HG03520 (cell line): ENCODE data around the gene ADIPOR2.
"Not testable (repeated sequence)": the region's sequence is repeated elsewhere in the genome, so short reads cannot be mapped to it uniquely, and the experiment has no call there.

Experiments
- ATAC-seq: cut with Tn5 transposase; IDR thresholded peaks from one replicate; pipeline ENCODE4 v1.9.1; 2021; ENCODE audit warnings: mild to moderate bottlenecking, moderate library complexity; ENCODE audit not compliant: unreplicated experiment

Gene ADIPOR2

GRCh38 chr12:1702713-1703112 lies 11.8 kb downstream of the ADIPOR2 start:
- ATAC-seq: no peak

DNA sequence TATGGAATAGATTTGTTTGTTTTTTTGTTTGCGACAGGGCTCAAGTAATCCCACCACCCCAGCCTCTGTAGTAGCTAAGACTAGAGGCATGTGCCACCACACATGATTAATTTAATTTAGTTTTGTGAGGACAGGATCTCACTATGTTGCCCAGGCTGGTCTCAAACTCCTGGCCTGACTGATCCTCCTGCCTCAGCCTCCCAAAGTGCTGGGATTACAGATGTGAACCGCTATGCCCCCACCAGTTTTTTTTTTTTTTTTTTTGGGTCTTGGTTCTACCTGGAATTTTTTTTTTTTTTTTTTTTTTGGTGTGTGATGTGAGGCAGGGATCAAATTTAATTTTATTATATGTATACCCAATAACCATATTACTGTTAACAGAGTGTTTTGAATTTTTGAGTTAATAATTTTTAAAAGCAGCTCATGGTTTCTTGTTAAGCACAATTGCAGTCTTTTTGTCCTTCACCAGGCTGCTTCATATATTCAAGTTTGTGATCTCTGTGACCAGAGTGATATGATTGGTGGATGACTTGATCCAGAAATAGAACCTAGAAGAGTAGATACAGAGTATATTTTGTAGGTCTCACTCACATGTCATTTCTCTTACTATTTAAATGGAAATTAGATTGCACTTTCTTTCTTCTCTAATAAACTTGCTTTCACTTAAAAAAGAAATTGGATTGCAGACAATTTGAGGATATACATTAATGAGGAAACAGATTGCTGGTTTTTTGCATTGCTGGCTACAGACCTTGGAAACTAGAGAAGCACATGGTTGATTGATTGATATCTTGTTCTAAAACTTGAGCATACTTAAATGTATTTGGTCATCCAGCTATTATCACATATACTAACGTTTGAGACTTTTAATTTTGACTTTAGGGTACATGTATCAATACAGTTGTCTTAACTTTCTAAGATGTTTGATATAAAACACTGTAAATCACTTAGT lies 13.2 kb downstream of the ADIPOR2 start:
- ATAC-seq: no peak

- ATAC-seq: no peak
These were observed 15.1 kb downstream of the ADIPOR2 start for GRCh38 chr12:1705774-1706631.

- no peak for ATAC-seq
These were observed 15.7 kb downstream of the ADIPOR2 start for GRCh38 chr12:1706632-1706980.

DNA sequence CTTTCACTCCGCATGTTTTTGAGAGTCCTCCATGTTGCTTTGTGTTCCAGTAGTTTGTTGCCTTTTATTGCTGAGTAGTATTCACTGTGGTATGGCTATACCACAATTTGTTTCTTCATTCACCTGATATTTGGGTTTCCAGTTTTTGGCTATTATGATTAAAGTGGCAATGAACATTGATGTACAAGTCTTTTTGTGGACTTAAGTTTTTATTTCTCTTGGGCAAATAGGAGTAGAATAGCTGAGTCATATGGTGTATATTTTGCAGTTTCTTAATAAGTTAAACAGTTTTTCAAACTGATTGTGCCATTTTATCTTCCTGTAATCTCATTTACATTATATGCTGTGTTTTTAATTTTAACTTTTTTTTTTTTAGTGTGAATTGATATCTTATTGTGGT lies 16.2 kb downstream of the ADIPOR2 start:
- ATAC-seq: no peak

GRCh38 chr12:1709968-1710367 lies 19.1 kb downstream of the ADIPOR2 start:
- not testable (repeated sequence) for ATAC-seq

- not testable (repeated sequence) for ATAC-seq
These were observed 20.0 kb downstream of the ADIPOR2 start for GRCh38 chr12:1710870-1711269.

GRCh38 chr12:1711536-1712211 lies 20.8 kb downstream of the ADIPOR2 start:
- ATAC-seq: not testable (repeated sequence)

GRCh38 chr12:1712305-1712704 lies 21.4 kb downstream of the ADIPOR2 start:
- ATAC-seq: not testable (repeated sequence)

- not testable (repeated sequence) for ATAC-seq
These were observed 22.0 kb downstream of the ADIPOR2 start for GRCh38 chr12:1712852-1713251.

DNA sequence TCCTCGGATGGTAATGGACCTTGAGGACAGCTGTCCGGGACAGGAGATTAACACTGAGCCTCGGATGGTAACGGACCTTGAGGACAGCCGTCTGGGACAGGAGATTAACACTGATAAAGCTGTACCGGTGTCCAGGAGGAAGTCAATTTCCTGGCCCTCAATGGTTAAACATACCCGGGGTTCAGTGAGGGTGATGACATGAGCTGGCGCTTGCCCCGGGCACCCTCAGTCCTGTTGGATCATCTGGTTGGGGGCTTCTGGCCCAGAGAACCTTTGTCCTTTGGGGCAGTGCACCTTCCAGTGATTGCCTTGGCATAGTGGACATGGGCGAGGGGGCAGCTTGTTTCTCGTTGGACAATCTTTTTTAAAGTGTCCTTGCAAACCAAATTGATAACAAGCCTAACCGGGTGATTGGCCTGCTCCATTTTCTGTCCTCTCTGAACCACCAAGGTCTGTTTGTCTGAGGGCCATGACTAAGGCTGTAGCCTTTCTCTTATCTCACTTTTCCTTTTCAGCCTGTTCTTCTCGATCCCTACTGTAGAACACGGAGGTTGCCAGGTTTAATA lies 23.0 kb downstream of the ADIPOR2 start:
- not testable (repeated sequence) for ATAC-seq

GRCh38 chr12:1715459-1715858 lies 24.6 kb downstream of the ADIPOR2 start:
- ATAC-seq: not testable (repeated sequence)

- ATAC-seq: no peak
These were observed 25.5 kb downstream of the ADIPOR2 start for GRCh38 chr12:1716215-1716862.

GRCh38 chr12:1716911-1717310 lies 26.0 kb downstream of the ADIPOR2 start:
- no peak for ATAC-seq

GRCh38 chr12:1719139-1719538 lies 28.3 kb downstream of the ADIPOR2 start:
- no peak for ATAC-seq

DNA sequence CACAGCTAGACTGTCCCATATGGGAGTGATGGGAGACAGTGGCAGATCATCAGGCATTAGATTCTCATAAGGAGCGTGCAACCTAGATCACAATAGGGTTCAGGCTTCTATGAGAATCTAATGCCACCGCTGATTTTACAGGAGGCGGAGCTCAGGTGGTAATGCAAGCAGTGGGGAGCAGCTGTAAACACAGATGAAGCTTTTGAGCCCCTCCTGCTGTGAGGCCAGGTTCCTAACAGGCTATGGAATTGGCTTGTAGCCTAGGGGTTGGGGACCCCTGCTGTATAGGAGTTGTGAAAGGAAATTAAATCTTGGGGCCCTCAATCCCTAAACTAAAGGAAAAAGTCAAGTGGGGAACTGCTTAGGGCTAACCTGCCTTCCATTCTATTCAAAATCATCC lies 29.6 kb downstream of the ADIPOR2 start:
- no peak for ATAC-seq

- no peak for ATAC-seq
These were observed 32.9 kb downstream of the ADIPOR2 start for GRCh38 chr12:1723721-1724120.

DNA sequence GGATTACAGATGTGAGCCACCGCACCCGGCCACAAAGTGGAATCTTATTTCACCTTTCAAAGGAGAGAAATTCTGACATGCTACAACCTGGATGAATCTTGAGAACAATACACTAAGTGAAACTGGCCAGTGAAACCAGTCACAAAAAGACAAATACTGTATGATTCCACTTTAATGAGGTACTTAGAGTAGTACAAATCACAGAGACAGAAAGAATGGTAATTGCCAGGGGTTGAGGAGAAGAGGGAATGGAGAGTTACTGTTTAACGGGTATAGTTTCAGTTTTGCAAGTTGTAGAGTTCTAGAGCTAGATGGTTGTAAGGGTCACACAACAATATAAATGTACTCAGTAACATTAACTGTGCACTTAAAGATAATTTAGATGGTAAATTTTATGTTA lies 33.4 kb downstream of the ADIPOR2 start:
- no peak for ATAC-seq

DNA sequence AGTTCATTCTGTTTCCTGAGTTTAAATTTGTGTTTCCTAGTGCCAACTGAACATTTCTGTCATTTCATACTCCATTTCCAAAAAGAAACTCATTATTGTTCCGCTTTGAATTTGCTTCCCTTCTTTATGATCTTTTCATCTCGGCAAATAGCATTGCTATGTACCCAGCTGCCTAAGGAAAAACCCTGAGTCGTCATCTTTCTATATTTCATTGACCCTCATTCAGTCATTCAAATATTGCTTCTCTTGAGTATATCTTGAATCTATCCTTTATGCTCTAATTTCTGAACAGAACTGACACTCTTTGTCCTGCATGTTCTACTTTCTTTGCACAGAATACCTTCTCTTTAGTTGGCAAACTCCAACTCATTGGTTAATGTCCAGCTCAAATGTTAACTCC lies 35.9 kb downstream of the ADIPOR2 start:
- ATAC-seq: no peak

DNA sequence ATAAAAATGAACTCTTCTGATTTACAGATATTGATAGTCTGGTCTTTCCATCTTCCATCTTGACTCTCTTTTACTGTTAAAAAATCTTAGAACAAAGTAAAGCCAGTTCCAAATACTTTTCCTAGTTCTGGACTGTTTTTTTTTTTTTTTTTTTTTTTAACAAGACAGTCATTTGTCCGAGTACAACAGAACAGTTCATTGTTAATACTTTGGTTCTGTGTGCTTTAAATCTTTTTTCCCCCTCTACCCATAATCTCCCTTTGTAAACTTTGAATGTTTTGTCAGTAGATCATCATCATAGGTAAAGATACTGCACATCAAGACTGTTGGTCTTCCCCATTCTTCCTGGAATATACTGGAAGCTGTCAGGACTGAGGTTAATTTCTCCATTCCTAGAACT lies 38.0 kb downstream of the ADIPOR2 start:
- no peak for ATAC-seq
